Right renal cortex interstitium (tissue), 3 donors: ENCODE data around the gene TLE3. TPM values are rescaled to one million over a fixed set of nuclear protein-coding genes. Genes with fewer than 3 reads are reported as not detected.

Experiments
- DNase-seq, 3 donors: peaks; one replicate each; pipeline ENCODE4 v3.0.0-alpha.2; 2013; ENCODE audit warnings: low read depth in 3 of 3, low spot score in 2 of 3
- polyA plus RNA-seq, 3 donors: library from polyadenylated mRNA; unstranded; fragments of 120-200 nt; gene quantifications; one replicate each; pipeline ENCODE4 v1.2.1, GENCODE V29; 2013; ENCODE audit not compliant: insufficient read length in 3 of 3

The TLE3 gene
- polyA plus RNA-seq, 3 donors, result 32.1 to 35.5 (median 35.1) TPM

- DNase-seq, result no peak
These were observed 82.7 kb downstream of the TLE3 start for GRCh38 chr15:70014860-70015490.

DNA sequence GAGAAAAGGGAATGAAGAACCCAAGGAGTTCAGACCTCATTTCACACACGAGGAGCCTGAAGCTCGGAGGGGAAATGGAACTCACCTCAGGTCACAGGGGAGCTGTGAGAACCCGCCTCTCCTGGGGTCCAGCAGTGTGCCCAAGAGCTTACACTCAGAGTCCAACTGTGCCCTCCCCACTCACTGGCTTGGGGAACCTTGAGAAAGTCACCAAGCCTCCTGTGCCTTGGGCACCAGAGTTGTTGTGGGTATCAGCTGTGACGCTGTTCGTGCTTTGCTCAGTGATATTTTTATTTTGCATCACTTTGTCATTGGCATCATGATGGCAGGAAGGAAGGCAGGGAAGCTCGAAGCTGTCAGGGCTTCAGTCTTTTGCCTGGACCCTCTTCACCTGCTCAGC lies 83.4 kb downstream of the TLE3 start:
- no peak for DNase-seq

- no peak for DNase-seq
These were observed 83.9 kb downstream of the TLE3 start for GRCh38 chr15:70013656-70014313.

DNA sequence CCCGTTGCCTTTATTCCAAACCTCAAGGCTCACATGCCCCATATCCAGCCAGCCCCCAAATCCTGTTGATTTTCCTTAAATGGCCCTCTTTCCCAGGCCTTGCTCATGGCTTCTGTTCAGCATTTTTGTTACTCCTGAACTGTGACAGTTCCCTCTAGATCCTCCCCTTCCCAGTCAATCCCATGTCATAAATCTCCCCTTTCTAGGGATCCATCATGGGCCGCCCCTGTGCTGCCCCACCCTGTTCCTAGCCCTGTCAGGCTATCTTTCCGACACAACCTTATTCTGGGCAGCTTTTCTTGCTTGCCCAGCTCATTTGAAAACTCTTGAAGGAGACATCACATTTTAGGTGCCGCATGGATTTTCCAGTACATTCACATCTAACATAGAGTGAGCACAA lies 84.8 kb downstream of the TLE3 start:
- no peak for DNase-seq

DNA sequence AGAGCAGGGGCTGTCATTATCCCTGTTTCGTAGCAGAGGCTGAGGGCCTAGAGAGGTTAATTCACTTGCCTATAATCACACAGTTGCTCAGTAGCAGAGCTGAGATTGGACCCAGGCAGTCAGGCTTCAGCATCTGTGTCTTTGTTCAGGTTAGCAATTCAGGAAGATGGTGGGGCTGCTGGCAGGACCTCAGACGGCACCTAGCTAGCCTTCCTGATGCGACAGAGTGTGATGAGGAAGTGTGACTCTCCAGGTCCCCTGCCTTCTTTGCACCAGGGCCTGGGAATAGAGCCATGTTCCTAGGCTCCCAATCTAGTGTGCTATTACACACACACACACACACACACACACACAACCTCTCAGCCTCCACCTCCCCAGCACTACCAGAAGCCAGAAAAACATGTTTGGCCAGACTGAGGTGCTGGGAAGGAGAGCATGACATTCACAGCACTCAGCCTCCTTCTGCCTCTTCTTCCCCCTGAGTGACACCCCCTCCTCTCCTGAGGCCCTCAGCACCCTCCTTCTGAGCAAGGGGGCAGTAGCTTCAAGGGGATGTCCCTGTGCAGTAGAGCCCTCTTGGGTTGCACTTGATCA lies 88.9 kb downstream of the TLE3 start:
- DNase-seq, result no peak

GRCh38 chr15:70006259-70007147 lies 91.2 kb downstream of the TLE3 start:
- DNase-seq, result no peak

- no peak for DNase-seq
These were observed 92.9 kb downstream of the TLE3 start for GRCh38 chr15:70004826-70005225.

DNA sequence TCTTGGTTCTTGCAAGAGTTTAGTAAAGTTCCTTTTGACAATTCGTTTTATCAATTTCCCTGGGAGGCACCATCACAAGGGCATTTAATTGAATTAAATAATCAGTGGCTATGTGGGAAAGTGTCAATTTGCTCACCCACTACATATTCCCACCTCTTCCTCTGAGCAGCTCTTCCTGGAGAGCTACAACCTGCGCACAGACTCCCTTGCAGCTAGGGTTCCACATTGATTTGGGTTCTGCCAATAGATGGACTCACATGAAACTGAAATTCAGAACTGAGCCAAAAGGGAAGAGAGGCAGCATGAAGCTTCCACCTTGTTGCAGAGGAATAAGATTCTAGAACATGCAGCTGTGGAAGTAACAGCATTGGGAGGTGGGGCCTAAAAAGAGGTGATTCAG lies 94.8 kb downstream of the TLE3 start:
- DNase-seq, result no peak

DNA sequence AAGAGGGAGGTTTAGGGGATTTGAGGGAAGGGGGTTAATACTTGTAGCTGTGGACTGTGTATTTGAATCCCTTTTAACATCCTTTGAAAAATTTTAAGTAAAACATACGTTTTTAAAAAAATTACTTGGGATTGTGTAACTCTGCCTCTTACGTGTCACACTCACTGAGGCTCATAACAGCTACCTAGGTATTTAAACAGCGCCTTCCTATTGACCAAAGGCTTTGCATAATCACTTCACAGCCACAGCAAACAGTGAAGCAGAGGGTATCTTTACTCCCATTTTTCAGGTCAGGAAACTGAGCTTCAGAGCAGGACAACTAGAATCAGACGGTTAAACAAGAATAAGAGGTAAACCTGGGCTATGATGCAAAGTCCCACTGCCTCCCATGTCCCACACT lies 95.9 kb downstream of the TLE3 start:
- DNase-seq, result no peak

DNA sequence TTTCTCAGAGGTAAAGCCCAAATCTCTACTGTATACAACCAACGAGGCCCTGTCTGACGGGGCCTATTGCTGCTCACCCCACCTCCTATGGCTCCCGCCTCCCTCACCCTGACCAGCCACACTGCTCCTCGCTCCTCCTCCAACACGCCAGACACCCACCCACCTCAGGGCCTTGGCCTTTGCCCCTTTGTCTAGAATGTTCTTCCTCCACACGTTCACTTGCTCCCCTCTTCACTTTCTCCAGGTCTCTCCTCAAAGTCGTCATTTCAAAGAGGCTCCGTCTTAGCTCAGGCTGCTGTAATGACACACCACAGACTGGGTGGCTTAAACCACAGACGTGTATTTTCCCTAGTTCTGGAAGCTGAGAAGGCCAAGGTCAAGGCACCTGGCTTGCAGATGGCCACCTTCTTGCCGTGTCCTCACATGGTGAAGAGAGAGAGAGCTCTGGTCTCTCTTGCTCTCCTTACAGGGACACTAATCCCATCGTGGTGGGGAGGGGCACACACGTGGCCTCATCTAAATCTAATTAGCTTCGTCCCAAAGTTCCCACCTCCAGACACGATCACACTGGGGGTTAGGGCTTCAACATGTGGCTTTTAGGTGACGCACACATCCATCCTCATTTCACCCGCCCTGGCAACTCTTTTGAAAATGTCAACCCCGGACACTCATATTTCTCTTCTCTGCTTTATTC lies 98.2 kb downstream of the TLE3 start:
- no peak for DNase-seq

GRCh38 chr15:69998541-69999391 lies 99.0 kb downstream of the TLE3 start:
- DNase-seq, result no peak

DNA sequence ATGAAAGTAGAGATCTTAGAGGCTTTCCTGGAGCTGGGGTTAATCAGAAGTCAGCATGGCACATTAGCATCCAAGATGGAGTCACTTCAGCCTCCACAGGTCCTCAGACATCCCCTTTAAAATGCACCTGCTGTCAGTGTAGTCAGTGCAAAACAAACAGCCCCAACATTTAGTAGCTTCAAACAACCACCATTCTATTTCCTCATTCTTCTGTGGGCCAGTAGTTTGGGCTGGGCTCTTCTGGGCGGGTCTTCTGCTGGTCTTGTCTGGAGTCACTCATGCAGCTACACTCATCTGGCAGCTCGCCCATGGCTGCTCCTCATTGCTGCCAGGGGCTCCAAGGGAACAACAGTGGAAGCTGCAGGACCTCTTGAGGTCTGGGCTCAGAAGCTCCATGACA lies 99.9 kb downstream of the TLE3 start:
- no peak for DNase-seq
